Stimulated activated CD8-positive, alpha-beta memory T cell treated with anti-CD3 and anti-CD28 coated beads, Interleukin-4, amount 100 ng/mL, for 1 hour (primary cell): ENCODE data around the gene PPP1R7.

Experiments
- DNase-seq, 2 donors: peaks; one replicate each; pipeline ENCODE4 v3.0.0-alpha.2; 2020; ENCODE audit warnings: low read depth in 2 of 2, low spot score in 1 of 2

Gene PPP1R7

GRCh38 chr2:241207641-241208040 is 57.4 kb downstream of the PPP1R7 start:
- DNase-seq = no peak

GRCh38 chr2:241208058-241208457 is 57.8 kb downstream of the PPP1R7 start:
- no peak for DNase-seq

GRCh38 chr2:241209271-241209670 is 59.0 kb downstream of the PPP1R7 start:
- DNase-seq = no peak

GRCh38 chr2:241211276-241211675 is 61.0 kb downstream of the PPP1R7 start:
- no peak for DNase-seq

GRCh38 chr2:241213041-241213440 is 62.8 kb downstream of the PPP1R7 start:
- DNase-seq = no peak

- DNase-seq = no peak
Observed at GRCh38 chr2:241213567-241213966, 63.3 kb downstream of the PPP1R7 start.

GRCh38 chr2:241214209-241214608 is 63.9 kb downstream of the PPP1R7 start:
- no peak for DNase-seq

GRCh38 chr2:241214766-241215165 is 64.5 kb downstream of the PPP1R7 start:
- no peak for DNase-seq

GRCh38 chr2:241215421-241215820 is 65.2 kb downstream of the PPP1R7 start:
- DNase-seq = no peak

- no peak for DNase-seq
Observed at GRCh38 chr2:241216211-241216761, 66.0 kb downstream of the PPP1R7 start.

- no peak for DNase-seq
Observed at GRCh38 chr2:241217320-241218031, 67.2 kb downstream of the PPP1R7 start.

- DNase-seq = no peak
Observed at GRCh38 chr2:241218131-241219029, 68.1 kb downstream of the PPP1R7 start.

GRCh38 chr2:241219030-241219382 is 68.7 kb downstream of the PPP1R7 start:
- DNase-seq = no peak

- no peak for DNase-seq
Observed at GRCh38 chr2:241219856-241220356, 69.6 kb downstream of the PPP1R7 start.

- DNase-seq = no peak
Observed at GRCh38 chr2:241223211-241224017, 73.1 kb downstream of the PPP1R7 start.

- DNase-seq = no peak
Observed at GRCh38 chr2:241224018-241224850, 74.0 kb downstream of the PPP1R7 start.

GRCh38 chr2:241224851-241225438 is 74.7 kb downstream of the PPP1R7 start:
- no peak for DNase-seq

GRCh38 chr2:241225545-241225944 is 75.3 kb downstream of the PPP1R7 start:
- DNase-seq = no peak

GRCh38 chr2:241225983-241226382 is 75.7 kb downstream of the PPP1R7 start:
- no peak for DNase-seq
